AG04450 (cell line): Measurements from ENCODE around the gene GRIA4. TPM values are rescaled to one million over a fixed set of nuclear protein-coding genes. Genes with fewer than 3 reads are reported as not detected.

Source experiments
- CTCF ChIA-PET: fragments of 300-600, 350-600 bp; formaldehyde crosslinking; extraction: SDS; loops from one replicate; lab custom pipeline; 2022; ENCODE audit warnings: antibody characterized with exemption, inconsistent platforms; lab: Charles Lee
- POLR2A ChIA-PET: fragments of 350-600 bp; formaldehyde crosslinking; extraction: SDS; loops from one replicate; lab custom pipeline; 2021; ENCODE audit warnings: antibody characterized with exemption, inconsistent platforms; lab: Yijun Ruan, JAX
- DNase-seq: peaks from one replicate; pipeline ENCODE4 v3.0.0-alpha.2; 2011; ENCODE audit warnings: low read depth, low spot score
- H3K27ac ChIP-seq: one replicate; pipeline ENCODE4 v1.5.1; 2012; ENCODE audit warnings: low read depth, low read length, control low read depth
- H3K27me3 ChIP-seq: one replicate; pipeline ENCODE4 v1.6.0; 2012; ENCODE audit warnings: low read length; ENCODE audit not compliant: control insufficient read depth, insufficient read depth
- H3K4me3 ChIP-seq: 2 replicates; pipeline ENCODE4 v1.5.1; 2011; ENCODE audit warnings: mild to moderate bottlenecking, low read depth, low read length, control low read depth
- H3K9me3 ChIP-seq: 2 replicates; pipeline ENCODE4 v1.5.1; 2012; ENCODE audit warnings: low read length; ENCODE audit not compliant: control insufficient read depth, insufficient read depth
- polyA plus RNA-seq: library from polyadenylated mRNA; depleted of rRNA; stranded (reverse); fragments of >200 nt; gene quantifications from 2 replicates; pipeline ENCODE4 v1.2.3, GENCODE V29; 2011
- TF ChIP-seq, protein P1 (sequence below): IDR thresholded peaks from 2 replicates; pipeline ENCODE4 v1.5.1; 2011; ENCODE audit warnings: low read depth, low read length, control low read depth, inconsistent platforms

The GRIA4 gene
- polyA plus RNA-seq, 1 experiment, result 0.64 TPM

- no peak for DNase-seq
- Histone ChIP-seq H3K27ac (no peak overlapping the region), H3K9me3 (no peaks in the 10 kb centered on the region), H3K27me3 (no peaks in the 10 kb centered on the region), H3K4me3 (no peak overlapping the region)
- ChIA-PET POLR2A (no interaction called here), CTCF (no interaction called here)
- TF ChIP-seq, protein P1, sequence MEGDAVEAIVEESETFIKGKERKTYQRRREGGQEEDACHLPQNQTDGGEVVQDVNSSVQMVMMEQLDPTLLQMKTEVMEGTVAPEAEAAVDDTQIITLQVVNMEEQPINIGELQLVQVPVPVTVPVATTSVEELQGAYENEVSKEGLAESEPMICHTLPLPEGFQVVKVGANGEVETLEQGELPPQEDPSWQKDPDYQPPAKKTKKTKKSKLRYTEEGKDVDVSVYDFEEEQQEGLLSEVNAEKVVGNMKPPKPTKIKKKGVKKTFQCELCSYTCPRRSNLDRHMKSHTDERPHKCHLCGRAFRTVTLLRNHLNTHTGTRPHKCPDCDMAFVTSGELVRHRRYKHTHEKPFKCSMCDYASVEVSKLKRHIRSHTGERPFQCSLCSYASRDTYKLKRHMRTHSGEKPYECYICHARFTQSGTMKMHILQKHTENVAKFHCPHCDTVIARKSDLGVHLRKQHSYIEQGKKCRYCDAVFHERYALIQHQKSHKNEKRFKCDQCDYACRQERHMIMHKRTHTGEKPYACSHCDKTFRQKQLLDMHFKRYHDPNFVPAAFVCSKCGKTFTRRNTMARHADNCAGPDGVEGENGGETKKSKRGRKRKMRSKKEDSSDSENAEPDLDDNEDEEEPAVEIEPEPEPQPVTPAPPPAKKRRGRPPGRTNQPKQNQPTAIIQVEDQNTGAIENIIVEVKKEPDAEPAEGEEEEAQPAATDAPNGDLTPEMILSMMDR, result no peak
Observed at GRCh38 chr11:105827906-105828305, 218.0 kb downstream of the GRIA4 start.

DNA sequence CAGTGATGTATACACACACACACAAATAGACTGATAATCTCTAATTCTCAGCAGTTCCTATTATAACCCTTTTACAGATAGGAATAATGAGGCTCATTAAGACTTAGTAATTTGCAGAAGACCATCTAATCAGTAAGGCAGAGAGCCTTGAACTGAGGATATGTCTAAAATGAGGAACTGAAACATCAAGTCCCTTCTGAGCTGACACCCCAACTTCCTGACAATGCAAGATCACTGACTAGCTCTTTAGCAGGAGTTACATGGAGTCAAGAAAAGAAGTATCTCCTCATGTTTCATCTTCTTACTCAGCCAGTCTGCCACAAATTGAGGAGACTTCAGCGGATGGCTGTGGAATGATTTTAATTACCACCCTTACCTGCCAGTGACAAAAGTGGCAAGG, 219.2 kb downstream of the GRIA4 start:
- H3K27me3 ChIP-seq, result no peaks in the 10 kb centered on the region
- no peaks in the 10 kb centered on the region for H3K9me3 ChIP-seq
- no peak overlapping the region for H3K27ac ChIP-seq
- no peak overlapping the region for H3K4me3 ChIP-seq
- TF ChIP-seq, protein P1, result no peak
- CTCF ChIA-PET, result interaction anchor here (1.0 kb wide), 1 partner anchor 216 kb away, joined by 3 read pairs; no protein-coding TSS in a partner anchor
- POLR2A ChIA-PET, result interaction anchor here (0.7 kb wide), 1 partner anchor 1866 kb away, joined by 4 read pairs; no protein-coding TSS in a partner anchor
- no peak for DNase-seq

- Histone ChIP-seq H3K27me3 (no peaks in the 10 kb centered on the region), H3K27ac (no peak overlapping the region), H3K9me3 (no peaks in the 10 kb centered on the region), H3K4me3 (no peak overlapping the region)
- CTCF ChIA-PET, result no interaction called here
- TF ChIP-seq, protein P1, result no peak
- POLR2A ChIA-PET, result no interaction called here
- no peak for DNase-seq
Observed at GRCh38 chr11:105834461-105834860, 224.6 kb downstream of the GRIA4 start.

- DNase-seq, result peak; percentile 7
- no peaks in the 10 kb centered on the region for H3K9me3 ChIP-seq
- no peak overlapping the region for H3K4me3 ChIP-seq
- POLR2A ChIA-PET, result no interaction called here
- no peak overlapping the region for H3K27ac ChIP-seq
- TF ChIP-seq, protein P1, result no peak
- CTCF ChIA-PET, result no interaction called here
- no peaks in the 10 kb centered on the region for H3K27me3 ChIP-seq
Observed at GRCh38 chr11:105838668-105839384, 229.0 kb downstream of the GRIA4 start.

DNA sequence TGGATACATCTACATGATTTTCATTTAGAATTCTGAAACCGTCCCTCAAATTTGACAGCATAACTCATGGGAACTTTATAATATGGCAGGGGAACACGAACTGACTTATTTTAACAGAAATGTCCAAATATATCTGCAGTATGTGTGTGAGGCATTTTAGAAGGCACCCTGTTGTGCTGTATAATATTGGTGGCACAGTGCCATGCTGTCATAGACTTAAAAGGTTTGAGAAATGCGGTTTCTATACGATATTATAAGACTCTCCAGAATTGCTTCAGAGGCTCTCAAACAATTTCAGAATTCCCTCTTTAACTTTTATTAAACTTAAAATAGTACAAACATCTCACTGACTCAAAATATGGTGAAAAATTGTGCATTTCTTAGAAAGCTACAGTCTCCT, 230.5 kb downstream of the GRIA4 start:
- Histone ChIP-seq H3K27ac (no peak overlapping the region), H3K9me3 (no peaks in the 10 kb centered on the region), H3K4me3 (no peak overlapping the region), H3K27me3 (no peaks in the 10 kb centered on the region)
- TF ChIP-seq, protein P1, result no peak
- ChIA-PET CTCF (interaction anchor here (0.7 kb wide), 1 partner anchor 518 kb away, joined by 3 read pairs; no protein-coding TSS in a partner anchor), POLR2A (no interaction called here)
- no peak for DNase-seq
